HEK293 (cell line): Measurements from ENCODE around the gene CNOT11.

ENCODE experiments used
- SETDB1 ChIP-seq: IDR thresholded peaks from one replicate; pipeline ENCODE4 v1.6.1; 2017; ENCODE audit warnings: mild to moderate bottlenecking, low read length, moderate library complexity, mixed read lengths; ENCODE audit not compliant: insufficient read length
- ZNF174 ChIP-seq: fragments of 450-650 bp; formaldehyde crosslinking; IDR thresholded peaks from 2 replicates; pipeline ENCODE4 v1.5.0; 2017; ENCODE audit warnings: missing biosample characterization, mild to moderate bottlenecking, missing genetic modification characterization
- ZNF211 ChIP-seq: fragments of 450-650 bp; formaldehyde crosslinking; IDR thresholded peaks from 2 replicates; pipeline ENCODE4 v1.5.1; 2016; ENCODE audit warnings: low read depth, missing biosample characterization, missing genetic modification characterization
- ZNF292 ChIP-seq: fragments of 450-650 bp; formaldehyde crosslinking; IDR thresholded peaks from 2 replicates; pipeline ENCODE4 v1.5.1; 2016; ENCODE audit warnings: low read depth, missing biosample characterization, missing genetic modification characterization, borderline replicate concordance
- ZNF521 ChIP-seq: fragments of 450-650 bp; formaldehyde crosslinking; IDR thresholded peaks from 2 replicates; pipeline ENCODE4 v1.5.1; 2017; ENCODE audit warnings: missing biosample characterization, mild to moderate bottlenecking, missing genetic modification characterization
- ZNF571 ChIP-seq: fragments of 450-650 bp; formaldehyde crosslinking; IDR thresholded peaks from 2 replicates; pipeline ENCODE4 v1.5.0; 2017; ENCODE audit warnings: missing biosample characterization, missing genetic modification characterization
- TF ChIP-seq, protein P1 (sequence below): fragments of 450-650 bp; formaldehyde crosslinking; IDR thresholded peaks from 2 replicates; pipeline ENCODE4 v1.5.1; 2016; ENCODE audit warnings: missing biosample characterization, missing genetic modification characterization
- TF ChIP-seq, protein P2 (sequence below): fragments of 450-650 bp; formaldehyde crosslinking; IDR thresholded peaks from 2 replicates; pipeline ENCODE4 v1.5.1; 2016; ENCODE audit warnings: missing biosample characterization, missing genetic modification characterization

DNA sequence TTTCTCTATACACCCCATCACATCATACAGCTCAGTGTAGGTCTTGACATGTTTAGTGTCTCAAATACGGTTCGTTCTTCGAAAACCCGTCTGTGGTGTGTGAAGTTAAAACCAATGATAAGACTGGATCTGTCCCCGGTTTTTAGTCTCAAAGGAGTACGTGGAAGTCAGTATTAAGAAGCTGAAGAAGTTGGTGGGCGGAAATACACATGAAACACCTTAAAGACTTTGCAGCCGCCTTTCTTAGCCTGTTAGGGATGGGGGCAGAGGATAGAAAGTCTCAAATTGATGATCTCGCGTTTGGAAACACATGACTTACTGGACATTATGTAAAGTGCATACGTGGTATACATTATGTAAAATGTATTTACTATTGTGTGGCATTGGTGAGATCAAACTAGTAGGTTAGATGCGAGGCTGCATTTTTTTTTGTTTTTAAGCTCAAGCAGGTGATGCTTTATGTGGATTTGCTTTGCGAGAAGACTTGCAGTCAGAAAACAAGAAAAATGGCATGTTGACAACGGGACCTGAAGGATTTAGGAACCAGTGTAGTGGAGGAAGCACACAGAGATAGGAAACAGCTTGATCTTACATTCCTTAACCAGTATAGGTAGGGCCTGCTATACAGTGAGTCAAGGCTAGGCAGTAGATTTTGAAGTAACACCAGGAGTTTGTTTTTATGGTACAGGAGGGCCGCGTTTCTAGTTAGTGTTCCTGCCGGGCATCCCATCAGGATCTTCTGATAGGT, 1.2 kb downstream of the CNOT11 start:
- TF ChIP-seq, protein P1, sequence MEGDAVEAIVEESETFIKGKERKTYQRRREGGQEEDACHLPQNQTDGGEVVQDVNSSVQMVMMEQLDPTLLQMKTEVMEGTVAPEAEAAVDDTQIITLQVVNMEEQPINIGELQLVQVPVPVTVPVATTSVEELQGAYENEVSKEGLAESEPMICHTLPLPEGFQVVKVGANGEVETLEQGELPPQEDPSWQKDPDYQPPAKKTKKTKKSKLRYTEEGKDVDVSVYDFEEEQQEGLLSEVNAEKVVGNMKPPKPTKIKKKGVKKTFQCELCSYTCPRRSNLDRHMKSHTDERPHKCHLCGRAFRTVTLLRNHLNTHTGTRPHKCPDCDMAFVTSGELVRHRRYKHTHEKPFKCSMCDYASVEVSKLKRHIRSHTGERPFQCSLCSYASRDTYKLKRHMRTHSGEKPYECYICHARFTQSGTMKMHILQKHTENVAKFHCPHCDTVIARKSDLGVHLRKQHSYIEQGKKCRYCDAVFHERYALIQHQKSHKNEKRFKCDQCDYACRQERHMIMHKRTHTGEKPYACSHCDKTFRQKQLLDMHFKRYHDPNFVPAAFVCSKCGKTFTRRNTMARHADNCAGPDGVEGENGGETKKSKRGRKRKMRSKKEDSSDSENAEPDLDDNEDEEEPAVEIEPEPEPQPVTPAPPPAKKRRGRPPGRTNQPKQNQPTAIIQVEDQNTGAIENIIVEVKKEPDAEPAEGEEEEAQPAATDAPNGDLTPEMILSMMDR: no peak
- TF ChIP-seq SETDB1: no peak
- TF ChIP-seq ZNF211: no peak
- no peak for TF ChIP-seq ZNF571 (tag by site-specific recombination)
- TF ChIP-seq ZNF292: no peak
- TF ChIP-seq ZNF521 (tag by site-specific recombination): no peak
- TF ChIP-seq, protein P2, sequence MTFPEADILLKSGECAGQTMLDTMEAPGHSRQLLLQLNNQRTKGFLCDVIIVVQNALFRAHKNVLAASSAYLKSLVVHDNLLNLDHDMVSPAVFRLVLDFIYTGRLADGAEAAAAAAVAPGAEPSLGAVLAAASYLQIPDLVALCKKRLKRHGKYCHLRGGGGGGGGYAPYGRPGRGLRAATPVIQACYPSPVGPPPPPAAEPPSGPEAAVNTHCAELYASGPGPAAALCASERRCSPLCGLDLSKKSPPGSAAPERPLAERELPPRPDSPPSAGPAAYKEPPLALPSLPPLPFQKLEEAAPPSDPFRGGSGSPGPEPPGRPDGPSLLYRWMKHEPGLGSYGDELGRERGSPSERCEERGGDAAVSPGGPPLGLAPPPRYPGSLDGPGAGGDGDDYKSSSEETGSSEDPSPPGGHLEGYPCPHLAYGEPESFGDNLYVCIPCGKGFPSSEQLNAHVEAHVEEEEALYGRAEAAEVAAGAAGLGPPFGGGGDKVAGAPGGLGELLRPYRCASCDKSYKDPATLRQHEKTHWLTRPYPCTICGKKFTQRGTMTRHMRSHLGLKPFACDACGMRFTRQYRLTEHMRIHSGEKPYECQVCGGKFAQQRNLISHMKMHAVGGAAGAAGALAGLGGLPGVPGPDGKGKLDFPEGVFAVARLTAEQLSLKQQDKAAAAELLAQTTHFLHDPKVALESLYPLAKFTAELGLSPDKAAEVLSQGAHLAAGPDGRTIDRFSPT (tag by site-specific recombination): no peak
- TF ChIP-seq ZNF174 (tag by site-specific recombination): no peak
